NT2/D1 (cell line): ENCODE data around the gene ALDH18A1.
A peak's percentile ranks its signal among the peaks of the same experiment; 100 is the strongest.

Source experiments
- DNase-seq: peaks from one replicate; pipeline ENCODE4 v3.0.0-alpha.2; 2011; ENCODE audit warnings: low read depth, low spot score
- H3K27me3 ChIP-seq: 2 replicates; pipeline ENCODE4 v1.6.0; 2011; ENCODE audit warnings: mild to moderate bottlenecking; ENCODE audit not compliant: insufficient read length, insufficient read depth
- H3K36me3 ChIP-seq: 2 replicates; pipeline ENCODE4 v1.6.1; 2011; ENCODE audit warnings: mild to moderate bottlenecking, low read length, mixed read lengths; ENCODE audit not compliant: insufficient read depth, insufficient read length
- H3K4me1 ChIP-seq: 2 replicates; pipeline ENCODE4 v1.5.1; 2011; ENCODE audit not compliant: insufficient read depth, insufficient read length
- H3K4me3 ChIP-seq: 2 replicates; pipeline ENCODE4 v1.5.1; 2011; ENCODE audit warnings: low read depth; ENCODE audit not compliant: insufficient read length
- H3K9ac ChIP-seq: 2 replicates; pipeline ENCODE4 v1.6.0; 2011; ENCODE audit warnings: low read depth; ENCODE audit not compliant: insufficient read length
- H3K9me3 ChIP-seq: 2 replicates; pipeline ENCODE4 v1.5.1; 2011; ENCODE audit warnings: mild to moderate bottlenecking, low read length; ENCODE audit not compliant: insufficient read depth
- SUZ12 ChIP-seq: IDR thresholded peaks from 2 replicates; pipeline ENCODE4 v1.6.1; 2011; ENCODE audit not compliant: insufficient read length, insufficient read depth; ENCODE audit errors: extremely low read depth
- YY1 ChIP-seq: IDR thresholded peaks from 2 replicates; pipeline ENCODE4 v1.6.1; 2011; ENCODE audit not compliant: insufficient read length, insufficient read depth
- ZNF274 ChIP-seq: IDR thresholded peaks from 2 replicates; pipeline ENCODE4 v1.6.1; 2011; ENCODE audit warnings: mild to moderate bottlenecking, low read depth, low read length

ALDH18A1 gene

DNA sequence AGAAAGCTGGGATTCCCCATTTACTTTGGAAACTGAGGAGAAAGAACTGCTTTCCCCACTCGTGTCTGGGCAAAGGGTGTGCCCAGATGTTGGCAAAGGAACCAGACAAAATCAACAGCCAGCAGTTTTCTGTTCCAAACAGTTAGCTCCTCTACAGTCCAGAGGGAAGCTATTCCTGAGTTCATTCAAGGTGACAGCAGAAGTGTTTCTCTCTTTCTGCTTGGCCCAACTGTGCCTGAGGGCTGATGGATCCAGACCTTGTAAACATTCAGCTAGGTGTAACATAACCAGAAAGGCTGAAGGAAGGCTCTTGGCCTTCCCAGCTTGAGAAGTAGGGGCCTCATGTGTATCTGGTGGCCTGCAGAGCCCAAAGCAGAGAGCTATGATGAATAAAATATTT, 7.0 kb upstream of the ALDH18A1 start:
- Histone ChIP-seq H3K27me3 (no peaks in the 10 kb centered on the region), H3K9me3 (no peaks in the 10 kb centered on the region), H3K4me1 (no peaks in the 10 kb centered on the region), H3K36me3 (peaks cover 28% of the 10 kb centered on the region), H3K4me3 (no peak overlapping the region), H3K9ac (no peak overlapping the region)
- no peak for TF ChIP-seq ZNF274
- TF ChIP-seq SUZ12: no peak
- no peak for TF ChIP-seq YY1
- DNase-seq: no peak

DNA sequence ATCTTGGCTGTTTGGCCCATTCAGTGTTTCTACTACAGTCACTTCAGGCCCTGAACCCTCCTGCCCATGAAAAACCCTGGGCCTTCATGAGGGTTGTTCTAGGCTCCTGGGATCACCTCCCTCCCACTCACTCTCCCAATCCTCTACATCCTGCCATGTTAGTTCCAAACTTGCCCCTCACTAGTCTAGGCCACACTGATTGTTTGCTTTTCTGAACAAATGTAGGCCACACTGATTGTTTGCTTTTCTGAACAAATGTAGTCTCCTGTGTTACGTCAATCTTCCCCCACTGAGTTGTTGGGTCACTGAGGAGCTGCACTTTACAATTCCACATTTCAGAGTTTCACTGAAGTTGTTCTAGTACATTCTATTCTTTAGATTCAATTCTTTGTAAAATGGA, 5.3 kb upstream of the ALDH18A1 start:
- Histone ChIP-seq H3K4me3 (no peak overlapping the region), H3K9me3 (no peaks in the 10 kb centered on the region; the same call in 1 of the 2 replicates), H3K36me3 (peaks cover 22% of the 10 kb centered on the region), H3K9ac (no peak overlapping the region), H3K4me1 (no peaks in the 10 kb centered on the region), H3K27me3 (peaks cover 4% of the 10 kb centered on the region)
- no peak for DNase-seq
- no peak for TF ChIP-seq ZNF274
- TF ChIP-seq SUZ12: no peak
- no peak for TF ChIP-seq YY1

DNA sequence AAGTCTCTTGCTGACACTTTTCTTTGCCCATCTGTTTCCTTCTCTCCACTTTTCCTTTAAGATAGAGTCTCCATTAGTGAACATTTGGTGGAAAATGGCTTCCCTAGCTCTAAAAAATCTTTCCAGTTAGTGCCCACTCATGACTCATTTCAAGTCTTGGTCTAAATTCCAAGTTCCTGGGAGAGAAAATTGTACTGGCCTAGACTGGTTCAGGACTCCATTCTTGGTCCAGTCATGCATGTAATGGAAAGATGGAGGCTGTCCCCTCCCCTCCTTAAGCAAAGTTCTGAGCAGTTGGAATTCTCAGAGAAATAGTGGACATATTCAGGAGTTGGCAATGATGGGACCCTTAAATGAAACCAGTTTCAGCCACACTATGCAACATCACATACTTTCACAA, 3.8 kb upstream of the ALDH18A1 start:
- Histone ChIP-seq H3K9me3 (no peaks in the 10 kb centered on the region; the same call in 1 of the 2 replicates), H3K9ac (no peak overlapping the region), H3K4me1 (no peaks in the 10 kb centered on the region), H3K36me3 (peaks cover 17% of the 10 kb centered on the region), H3K4me3 (no peak overlapping the region), H3K27me3 (peaks cover 4% of the 10 kb centered on the region)
- no peak for DNase-seq
- no peak for TF ChIP-seq ZNF274
- no peak for TF ChIP-seq YY1
- TF ChIP-seq SUZ12: no peak

- H3K4me3 ChIP-seq: no peak overlapping the region
- no peaks in the 10 kb centered on the region for H3K4me1 ChIP-seq
- H3K9me3 ChIP-seq: no peaks in the 10 kb centered on the region; the same call in 1 of the 2 replicates
- DNase-seq: no peak
- peaks cover 4% of the 10 kb centered on the region for H3K27me3 ChIP-seq
- no peak for TF ChIP-seq SUZ12
- H3K9ac ChIP-seq: no peak overlapping the region
- H3K36me3 ChIP-seq: peaks cover 14% of the 10 kb centered on the region
Measured at GRCh38 chr10:95657250-95657649, 739 bp upstream of the ALDH18A1 start.

DNA sequence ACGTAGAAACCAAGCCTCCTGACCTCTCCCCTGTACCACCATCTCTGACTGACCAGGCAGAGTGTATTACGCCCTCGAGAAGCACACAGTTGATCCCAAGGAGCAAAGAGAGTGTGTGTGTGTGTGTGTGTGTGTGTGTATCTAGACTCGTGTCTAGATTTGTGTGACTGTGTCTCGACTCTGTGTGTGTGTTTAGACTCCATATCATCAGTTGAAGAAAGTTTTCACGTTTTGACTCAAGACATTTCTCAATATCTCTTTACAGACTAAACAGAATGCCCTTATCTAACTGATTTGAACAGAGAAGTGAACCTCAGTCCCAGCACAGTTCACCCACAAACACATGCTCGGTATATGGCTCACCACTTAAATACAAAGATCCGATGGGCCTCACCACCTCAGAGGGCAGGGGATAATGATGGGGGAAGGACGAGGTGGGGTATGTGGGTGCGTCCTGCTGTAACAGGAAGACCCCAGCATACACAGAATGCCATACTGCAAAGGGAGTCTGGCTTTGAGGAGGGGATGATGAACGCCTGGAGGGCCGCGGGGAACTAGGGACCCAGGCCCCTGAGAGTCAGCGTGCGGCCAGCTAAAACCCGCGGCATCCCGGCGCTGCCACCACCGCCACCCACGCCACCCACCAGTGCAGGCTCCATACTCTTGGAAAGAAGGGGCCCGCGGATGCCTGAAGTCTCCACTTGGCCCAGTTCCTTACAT, 780 bp downstream of the ALDH18A1 start:
- no peak for TF ChIP-seq ZNF274
- no peak for TF ChIP-seq YY1
- no peak for TF ChIP-seq SUZ12
- peak overlapping the region; percentile 88 for H3K9ac ChIP-seq
- peaks cover 10% of the 10 kb centered on the region; the same call in 1 of the 2 replicates for H3K9me3 ChIP-seq
- H3K4me3 ChIP-seq: peak overlapping the region; percentile 74
- peaks cover 4% of the 10 kb centered on the region for H3K27me3 ChIP-seq
- no peak for DNase-seq
- H3K4me1 ChIP-seq: no peaks in the 10 kb centered on the region
- peaks cover 27% of the 10 kb centered on the region for H3K36me3 ChIP-seq

- no peak for TF ChIP-seq YY1
- Histone ChIP-seq H3K4me1 (no peaks in the 10 kb centered on the region), H3K9ac (no peak overlapping the region), H3K4me3 (no peak overlapping the region), H3K9me3 (peaks cover 10% of the 10 kb centered on the region; the same call in 1 of the 2 replicates), H3K27me3 (peaks cover 4% of the 10 kb centered on the region), H3K36me3 (peaks cover 38% of the 10 kb centered on the region)
- no peak for DNase-seq
Measured at GRCh38 chr10:95653895-95654294, 2.6 kb downstream of the ALDH18A1 start.

GRCh38 chr10:95651346-95652060, 5.0 kb downstream of the ALDH18A1 start:
- DNase-seq: no peak
- Histone ChIP-seq H3K9me3 (peaks cover 10% of the 10 kb centered on the region; the same call in 1 of the 2 replicates), H3K4me1 (no peaks in the 10 kb centered on the region), H3K9ac (no peak overlapping the region), H3K4me3 (no peak overlapping the region), H3K36me3 (peaks cover 60% of the 10 kb centered on the region), H3K27me3 (no peaks in the 10 kb centered on the region)
- TF ChIP-seq ZNF274: no peak
- TF ChIP-seq SUZ12: no peak
- TF ChIP-seq YY1: no peak
